GM23338 (cell line): ENCODE measurements around the gene TRIM24.
A peak's percentile ranks its signal among the peaks of the same experiment; 100 is the strongest.

Experiments
- CTCF ChIP-seq, 2 experiments: fragments of 200-600 bp in 1 of 2; sonication (generic) in 1 of 2; conservative IDR thresholded peaks; 2 replicates each; pipeline versions ENCODE4 v1.5.1 to v1.6.1; 2016 to 2017; ENCODE audit warnings: antibody characterized with exemption in 2 of 2, low read depth in 2 of 2, mild to moderate bottlenecking in 2 of 2, moderate library complexity in 1 of 2
- ETS1 ChIP-seq: IDR thresholded peaks from 2 replicates; pipeline ENCODE4 v1.6.1; 2016; ENCODE audit warnings: antibody characterized with exemption
- EZH2 ChIP-seq: fragments of 200-600 bp; sonication (generic); IDR thresholded peaks from one replicate; pipeline ENCODE4 v1.8.0; 2017; ENCODE audit warnings: antibody characterized with exemption, mild to moderate bottlenecking, low read depth; ENCODE audit not compliant: unreplicated experiment
- EZH2phosphoT487 ChIP-seq: fragments of 200-600 bp; sonication (generic); IDR thresholded peaks from one replicate; pipeline ENCODE4 v1.8.1; 2018; ENCODE audit warnings: antibody characterized with exemption; ENCODE audit not compliant: unreplicated experiment
- NANOG ChIP-seq: IDR thresholded peaks from 2 replicates; pipeline ENCODE4 v1.6.1; 2016; ENCODE audit warnings: antibody characterized with exemption, borderline replicate concordance
- POLR2AphosphoS5 ChIP-seq: IDR thresholded peaks from 2 replicates; pipeline ENCODE4 v1.6.1; 2016; ENCODE audit warnings: antibody characterized with exemption, low read depth
- REST ChIP-seq: IDR thresholded peaks from one replicate; pipeline ENCODE4 v1.6.1; 2018; ENCODE audit warnings: antibody characterized with exemption; ENCODE audit not compliant: unreplicated experiment
- STAT1 ChIP-seq: IDR thresholded peaks from one replicate; pipeline ENCODE4 v1.6.1; 2016; ENCODE audit warnings: antibody characterized with exemption; ENCODE audit not compliant: unreplicated experiment
- ZNF114 ChIP-seq: fragments of 250-450 bp; sonication (Bioruptor Pico); IDR thresholded peaks from 2 replicates; pipeline ENCODE4 v1.5.0; 2020; ENCODE audit warnings: mild to moderate bottlenecking, moderate library complexity

GRCh38 chr7:138554674-138555073, 94.6 kb downstream of the TRIM24 start:
- TF ChIP-seq ETS1 (no peak), CTCF (conservative IDR thresholded peaks at IDR 0.05; ENCODE audit: low read depth in 2 of 2) (no peak), POLR2AphosphoS5 (no peak), EZH2 (no peak), ZNF114 (CRISPR knock-in tag) (no peak), STAT1 (no peak), EZH2phosphoT487 (peak; percentile 36), REST (no peak), NANOG (no peak)
